ENCODE measurements around the gene SEMA5A.
"Not testable (repeated sequence)": the region's sequence is repeated elsewhere in the genome, so short reads cannot be mapped to it uniquely, and the experiment has no call there.

SEMA5A gene

GRCh38 chr5:9363449-9363848 is 182.4 kb downstream of the SEMA5A start:
- DNase-seq (ENCODE audit: low read depth in 4 of 4, low spot score in 1 of 4), result no peak

DNA sequence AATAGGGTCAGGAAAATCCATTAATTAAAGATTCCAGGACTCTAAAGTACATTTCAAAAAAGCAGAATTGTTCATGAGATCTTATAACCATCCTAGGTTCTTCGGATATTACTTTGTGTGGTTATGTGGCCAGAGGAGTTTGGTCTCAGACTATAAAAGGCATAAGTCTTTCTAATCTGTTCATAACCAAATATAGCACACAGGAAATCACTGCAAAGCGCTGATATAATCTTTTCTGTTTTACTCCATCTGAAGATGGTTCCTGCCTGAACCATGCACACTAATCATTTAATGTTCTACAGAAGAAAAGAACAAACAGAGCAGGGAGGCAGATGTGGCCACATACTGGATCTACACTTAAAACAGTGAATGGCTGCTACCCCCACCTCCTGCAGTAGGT is 182.8 kb downstream of the SEMA5A start:
- DNase-seq (ENCODE audit: low read depth in 4 of 4, low spot score in 1 of 4), result no peak

- DNase-seq (ENCODE audit: low read depth in 4 of 4, low spot score in 1 of 4), result no peak
Observed at GRCh38 chr5:9362600-9362999, 183.3 kb downstream of the SEMA5A start.

DNA sequence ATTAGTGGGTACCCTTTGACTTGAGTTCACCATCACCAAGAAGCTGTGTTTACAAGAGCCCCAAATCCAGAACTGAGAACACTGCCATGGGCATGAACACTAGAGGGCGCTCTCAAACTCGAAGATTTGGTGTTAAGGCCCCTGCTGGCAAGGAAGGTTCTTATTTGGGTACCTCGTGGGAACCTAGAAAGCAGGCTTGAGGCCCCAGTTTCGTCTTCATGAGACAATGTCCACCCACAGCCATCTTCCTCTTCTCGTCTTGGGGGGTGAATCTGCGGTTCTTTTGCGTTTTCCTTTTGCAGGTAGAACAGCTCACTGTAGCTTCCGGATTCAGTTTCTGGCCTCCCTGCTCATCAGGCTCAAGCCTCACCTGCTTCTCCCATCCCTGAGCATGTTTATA is 184.0 kb downstream of the SEMA5A start:
- DNase-seq (ENCODE audit: low read depth in 4 of 4, low spot score in 1 of 4), result peak in 1 of 4 experiments; percentile 7

- no peak for DNase-seq (ENCODE audit: low read depth in 4 of 4, low spot score in 1 of 4)
Observed at GRCh38 chr5:9358961-9359685, 186.8 kb downstream of the SEMA5A start.

DNA sequence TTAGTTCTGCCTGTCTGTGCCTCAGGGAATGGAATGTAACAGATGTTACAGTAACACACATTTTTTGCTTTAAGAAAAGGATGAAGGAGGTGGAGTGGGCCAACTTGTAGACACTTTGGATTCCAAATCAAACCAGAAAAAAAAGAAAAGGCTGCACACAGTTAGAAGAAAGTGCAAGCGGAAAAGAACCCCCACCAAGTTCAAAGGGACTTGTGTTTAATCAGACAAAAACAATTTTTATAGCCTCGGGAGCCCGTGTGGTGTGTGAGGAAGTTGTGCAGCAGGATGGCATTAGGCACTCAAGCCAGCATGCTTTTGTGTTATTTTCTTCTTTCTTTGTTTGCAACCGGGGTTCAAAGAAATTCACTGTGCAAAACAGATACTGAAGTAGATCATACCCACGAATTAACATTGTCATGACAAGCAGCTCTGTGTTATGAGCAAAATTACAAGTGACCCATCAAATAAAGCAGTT is 189.5 kb downstream of the SEMA5A start:
- no peak for DNase-seq (ENCODE audit: low read depth in 4 of 4, low spot score in 1 of 4)

DNA sequence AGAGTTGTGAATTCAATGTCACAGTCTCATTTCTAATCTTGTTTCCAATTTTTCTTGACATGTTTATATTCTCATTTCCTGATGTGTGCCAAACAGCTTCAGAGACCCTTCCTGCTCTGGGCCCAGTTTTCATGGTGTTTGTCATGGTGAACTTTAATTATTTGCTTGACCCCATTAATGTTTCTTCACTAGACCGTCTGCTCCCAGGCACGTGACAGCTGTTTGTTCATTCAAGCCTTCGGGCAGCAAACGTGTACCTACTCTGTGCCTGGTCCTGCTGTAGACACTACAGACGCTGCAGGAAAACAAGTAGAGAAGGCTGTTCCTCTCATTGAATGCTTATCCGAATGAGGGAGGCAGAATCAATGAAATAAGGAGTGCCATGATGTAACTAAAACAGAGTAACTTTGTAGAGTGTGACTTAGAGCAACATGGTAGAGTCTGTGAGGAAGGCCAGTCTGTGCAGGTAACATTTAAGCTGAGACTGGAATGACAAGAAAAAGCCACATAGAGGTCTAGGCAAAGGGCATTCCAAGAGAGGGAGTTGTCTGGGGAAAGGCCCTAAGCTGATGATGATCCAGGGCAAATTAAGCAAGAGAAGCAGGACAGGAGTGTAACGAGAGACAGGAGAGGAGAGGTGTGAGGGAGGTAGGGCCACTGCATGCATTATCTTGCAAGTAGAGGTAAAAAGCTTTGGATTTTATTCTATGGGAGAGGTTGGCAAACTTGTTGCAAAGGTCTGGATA is 191.4 kb downstream of the SEMA5A start:
- DNase-seq (ENCODE audit: low read depth in 4 of 4, low spot score in 1 of 4), result no peak

- DNase-seq (ENCODE audit: low read depth in 4 of 4, low spot score in 1 of 4), result not testable (repeated sequence)
Observed at GRCh38 chr5:9353048-9353447, 192.8 kb downstream of the SEMA5A start.

GRCh38 chr5:9351546-9351945 is 194.3 kb downstream of the SEMA5A start:
- no peak for DNase-seq (ENCODE audit: low read depth in 4 of 4, low spot score in 1 of 4)

- DNase-seq (ENCODE audit: low read depth in 4 of 4, low spot score in 1 of 4), result no peak
Observed at GRCh38 chr5:9350301-9350797, 195.5 kb downstream of the SEMA5A start.

- no peak for DNase-seq (ENCODE audit: low read depth in 4 of 4, low spot score in 1 of 4)
Observed at GRCh38 chr5:9348401-9348996, 197.4 kb downstream of the SEMA5A start.

GRCh38 chr5:9347541-9348295 is 198.2 kb downstream of the SEMA5A start:
- no peak for DNase-seq (ENCODE audit: low read depth in 4 of 4, low spot score in 1 of 4)

DNA sequence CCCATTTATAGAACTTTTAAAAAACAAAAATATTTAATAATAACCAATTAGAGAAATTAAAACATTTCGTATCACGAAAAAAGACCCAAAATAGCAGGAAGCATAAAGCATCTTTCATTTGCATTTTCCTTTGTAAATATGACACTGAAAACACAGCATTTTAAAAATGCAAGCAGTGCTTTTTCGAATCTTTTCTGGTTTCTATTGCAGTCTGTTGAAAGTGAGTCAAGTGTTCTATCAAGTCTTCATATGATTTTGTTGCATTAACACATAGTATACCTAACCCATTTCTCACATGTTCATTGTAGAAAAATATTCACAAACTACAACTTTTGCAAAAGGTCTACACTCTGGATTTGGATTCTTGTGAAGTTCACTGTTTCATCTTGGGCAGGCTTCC is 198.8 kb downstream of the SEMA5A start:
- no peak for DNase-seq (ENCODE audit: low read depth in 4 of 4, low spot score in 1 of 4)

- no peak for DNase-seq (ENCODE audit: low read depth in 4 of 4, low spot score in 1 of 4)
Observed at GRCh38 chr5:9344751-9345240, 201.1 kb downstream of the SEMA5A start.

GRCh38 chr5:9343146-9343850 is 202.6 kb downstream of the SEMA5A start:
- DNase-seq (ENCODE audit: low read depth in 4 of 4, low spot score in 1 of 4), result no peak

DNA sequence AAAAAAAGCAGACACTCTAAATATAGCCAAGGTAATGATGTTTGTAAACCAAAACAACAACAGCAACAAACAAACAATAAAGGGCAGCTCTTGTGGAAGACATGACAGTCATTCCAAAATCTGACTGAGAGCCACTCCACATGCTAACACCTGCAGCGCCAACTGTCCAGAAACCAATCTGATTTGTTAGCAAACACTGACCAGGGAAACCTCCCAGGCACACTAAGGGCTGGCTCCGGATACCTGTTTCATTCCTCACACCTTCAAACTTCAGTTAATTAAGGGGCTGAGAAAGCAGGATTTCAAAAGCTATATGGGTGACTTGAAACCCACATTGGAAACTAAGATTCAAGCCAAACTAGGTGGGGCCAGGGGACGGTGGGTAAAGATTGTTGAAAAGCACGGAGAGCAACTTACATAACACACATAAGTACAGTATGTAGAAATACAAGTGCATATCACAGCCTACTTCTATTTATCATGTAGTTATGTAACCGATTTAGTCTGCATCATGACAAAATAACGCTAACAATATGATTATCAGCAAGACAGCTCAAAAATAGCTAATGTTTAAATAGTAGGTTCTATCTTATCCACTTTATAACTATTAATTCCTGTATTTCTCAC is 203.6 kb downstream of the SEMA5A start:
- no peak for DNase-seq (ENCODE audit: low read depth in 4 of 4, low spot score in 1 of 4)

DNA sequence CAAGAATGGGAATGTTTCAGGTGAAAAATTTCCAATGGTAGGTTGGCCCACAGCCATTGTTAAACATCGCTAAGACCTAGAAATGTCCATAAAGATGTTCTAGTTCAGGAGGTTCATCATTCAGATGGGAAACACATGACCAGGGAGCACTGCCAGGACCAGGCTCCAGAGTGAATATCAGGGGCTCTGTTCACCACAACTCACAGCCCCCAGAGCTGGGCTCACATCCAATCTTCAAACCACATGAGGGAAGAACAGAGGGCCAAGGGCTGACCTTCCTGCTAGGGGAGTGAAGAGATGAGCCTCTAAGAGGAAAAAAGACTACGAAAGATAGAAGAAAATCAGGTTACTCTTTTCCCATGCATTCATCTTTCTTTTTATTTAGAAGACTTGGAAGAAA is 205.8 kb downstream of the SEMA5A start:
- DNase-seq (ENCODE audit: low read depth in 4 of 4, low spot score in 1 of 4), result no peak

DNA sequence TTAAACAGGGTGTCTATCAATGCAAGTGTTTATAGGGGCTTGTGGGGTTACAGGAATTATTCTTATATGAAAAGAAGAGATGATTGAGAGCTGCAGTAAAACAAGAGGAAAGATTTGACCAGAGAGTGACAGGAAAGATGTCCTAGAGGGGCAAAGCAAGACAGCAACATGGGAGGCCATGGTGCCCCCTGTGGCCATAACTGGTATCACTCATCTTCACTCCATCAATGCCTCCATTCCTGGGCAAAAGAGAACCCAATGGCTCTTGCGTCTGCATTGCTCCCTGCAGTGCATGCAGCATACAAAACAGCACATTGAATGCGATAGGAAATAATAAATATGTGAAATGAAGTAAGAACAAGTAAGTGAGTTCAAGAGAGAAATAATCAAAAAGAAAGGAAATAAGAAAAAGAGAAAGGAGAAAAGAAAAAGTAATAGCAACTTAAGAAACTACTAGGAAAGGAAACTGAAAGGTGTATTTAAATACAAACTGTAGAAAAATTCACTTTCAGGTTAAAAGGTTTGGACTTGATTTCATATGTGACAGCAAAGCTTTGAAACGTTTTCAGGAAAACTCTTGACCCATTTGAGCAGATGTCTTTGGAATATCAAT is 206.6 kb downstream of the SEMA5A start:
- no peak for DNase-seq (ENCODE audit: low read depth in 4 of 4, low spot score in 1 of 4)

DNA sequence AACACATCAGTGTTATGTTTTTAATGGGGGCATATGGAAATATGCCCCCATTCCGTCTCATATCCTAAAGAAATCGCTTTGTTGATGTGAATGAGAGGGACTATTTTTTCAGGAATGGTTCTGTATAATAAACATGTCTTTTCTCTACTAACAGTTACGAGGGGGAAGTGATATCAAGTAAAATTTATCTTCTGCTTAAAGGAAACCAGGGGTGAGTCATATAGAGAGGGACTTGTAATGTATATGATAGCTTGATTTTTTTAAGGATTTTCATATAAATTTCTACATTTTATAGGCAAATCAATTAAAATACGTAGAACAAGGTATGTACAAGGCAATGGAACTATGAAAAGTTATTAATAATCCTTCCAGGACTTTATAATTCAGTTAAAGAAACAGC is 207.1 kb downstream of the SEMA5A start:
- DNase-seq (ENCODE audit: low read depth in 4 of 4, low spot score in 1 of 4), result no peak

Data from stimulated activated CD4-positive, alpha-beta T cell treated with anti-CD3 and anti-CD28 coated beads, Interleukin-1b, Interleukin-23, amount 100 ng/mL, for 24 hours (primary cell).